DND-41 (cell line): ENCODE measurements around the gene BMP7.

Experiments
- ATAC-seq: fragments of 200-7000 bp; cut with Tn5 transposase; 3 replicates; pipeline ENCODE4 v1.9.1; 2021; ENCODE audit warnings: low read depth; ENCODE audit not compliant: insufficient read depth
- DNase-seq: peaks from one replicate; pipeline ENCODE4 v3.0.0-alpha.2; 2020
- H2AFZ ChIP-seq: 2 replicates; pipeline ENCODE4 v1.6.0; 2012; ENCODE audit warnings: low read depth, low read length
- H3K27ac ChIP-seq: 2 replicates; pipeline ENCODE4 v1.5.1; 2012; ENCODE audit warnings: low read length, inconsistent platforms
- H3K27me3 ChIP-seq: fragments of 200-600 bp; sonication (generic); 2 replicates; pipeline ENCODE4 v1.6.0; 2012; ENCODE audit warnings: low read length, mild to moderate bottlenecking, inconsistent platforms; ENCODE audit not compliant: insufficient read depth, poor library complexity
- H3K36me3 ChIP-seq: 2 replicates; pipeline ENCODE4 v1.5.1; 2012; ENCODE audit warnings: low read length, inconsistent platforms; ENCODE audit not compliant: insufficient read depth
- H3K4me1 ChIP-seq: 2 replicates; pipeline ENCODE4 v1.5.1; 2012; ENCODE audit warnings: mild to moderate bottlenecking, low read length; ENCODE audit not compliant: insufficient read depth
- H3K4me2 ChIP-seq: 2 replicates; pipeline ENCODE4 v1.6.0; 2012; ENCODE audit warnings: mild to moderate bottlenecking, moderate library complexity, low read length, inconsistent platforms; ENCODE audit not compliant: insufficient read depth
- H3K4me3 ChIP-seq, 2 experiments: fragments of 200-600 bp in 1 of 2; shearing (Covaris generic) in 1 of 2; 2 replicates each; pipeline ENCODE4 v1.5.1; 2012 to 2016; ENCODE audit warnings: inconsistent platforms in 2 of 2, low read length in 2 of 2, mild to moderate bottlenecking in 2 of 2, low read depth in 1 of 2, moderate library complexity in 1 of 2
- H3K79me2 ChIP-seq: 2 replicates; pipeline ENCODE4 v1.6.0; 2012; ENCODE audit warnings: low read length, inconsistent platforms; ENCODE audit not compliant: insufficient read depth
- H3K9ac ChIP-seq: 2 replicates; pipeline ENCODE4 v1.6.0; 2012; ENCODE audit warnings: low read depth, mild to moderate bottlenecking, inconsistent platforms, low read length, moderate library complexity
- H3K9me3 ChIP-seq: 2 replicates; pipeline ENCODE4 v1.5.1; 2012; ENCODE audit warnings: low read length, moderate library complexity, mild to moderate bottlenecking, inconsistent platforms; ENCODE audit not compliant: insufficient read depth, severe bottlenecking
- H4K20me1 ChIP-seq: 2 replicates; pipeline ENCODE4 v1.6.0; 2012; ENCODE audit warnings: low read length; ENCODE audit not compliant: insufficient read depth
- CTCF ChIP-seq: IDR thresholded peaks from 2 replicates; pipeline ENCODE4 v1.5.1; 2012; ENCODE audit warnings: borderline replicate concordance, low read length, moderate library complexity, mild to moderate bottlenecking; ENCODE audit not compliant: poor library complexity, severe bottlenecking; ENCODE audit errors: extremely low read depth
- EZH2 ChIP-seq: IDR thresholded peaks from 3 replicates; pipeline ENCODE4 v1.6.1; 2012; ENCODE audit warnings: borderline replicate concordance, low read depth, mild to moderate bottlenecking, moderate library complexity, low read length, inconsistent platforms; ENCODE audit not compliant: severe bottlenecking

The BMP7 gene

DNA sequence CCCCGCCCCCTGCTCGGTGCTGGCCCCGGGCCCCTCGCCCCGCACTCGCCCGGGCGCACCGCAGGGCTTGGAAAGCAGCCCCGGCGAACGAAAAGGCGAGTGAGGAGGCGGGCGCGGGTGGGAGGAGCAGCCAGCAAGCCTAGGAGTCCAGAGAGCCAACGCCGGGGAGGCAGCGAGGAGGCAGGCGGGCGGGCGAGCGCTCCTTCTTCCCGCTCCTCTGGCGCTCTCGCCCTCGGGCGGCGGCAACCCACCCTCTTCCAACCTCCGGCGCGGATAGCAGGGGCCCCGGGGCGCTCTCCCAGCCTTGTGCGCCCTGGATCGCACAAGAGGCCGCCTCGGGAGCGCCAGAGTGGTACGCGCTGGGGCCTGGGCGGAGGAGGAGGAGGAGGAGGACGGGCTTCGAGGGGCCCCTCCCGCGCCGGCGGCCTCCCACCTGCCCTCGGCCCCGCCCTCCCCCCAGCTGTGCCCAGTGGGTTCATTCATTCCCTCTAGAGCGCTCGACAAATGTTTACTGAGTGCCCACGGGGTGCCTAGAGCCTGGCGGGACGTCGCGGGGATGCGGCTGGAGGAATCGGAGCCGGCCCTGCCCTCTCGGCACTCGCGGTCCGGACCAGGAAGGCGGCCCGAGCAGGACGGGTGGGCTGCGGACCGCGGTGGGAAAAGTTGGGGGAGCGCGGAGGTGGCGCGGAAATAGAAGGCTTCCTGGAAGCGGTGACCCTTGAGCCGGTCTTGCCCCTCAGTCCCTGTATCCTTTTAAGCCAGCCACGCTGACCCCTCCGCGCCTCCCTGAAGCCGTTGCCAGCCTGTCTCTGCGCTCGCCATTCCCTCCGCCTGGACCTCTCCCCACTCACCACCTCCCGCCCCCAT is at the start of gene BMP7:
BMP7 (minus strand) TSS at position 351 of the 867 bp plus-strand sequence. CDS start 519 bp downstream, outside the sequence.
- no peak within 1 kb of the TSS for H2AFZ ChIP-seq
- H3K27ac ChIP-seq, result no peak within 1 kb of the TSS
- H3K4me1 ChIP-seq, result no peaks in the 10 kb centered on the region
- no peak for TF ChIP-seq EZH2
- no peak for TF ChIP-seq CTCF
- no peaks in the 10 kb centered on the region for H3K9me3 ChIP-seq
- H3K27me3 ChIP-seq, result peaks cover 20% of the 10 kb centered on the region
- no peak within 1 kb of the TSS for H3K4me2 ChIP-seq
- no peak for DNase-seq
- no peak within 1 kb of the TSS for H3K9ac ChIP-seq
- no peaks in the 10 kb centered on the region for H3K79me2 ChIP-seq
- H3K4me3 ChIP-seq, result no peak within 1 kb of the TSS
- ATAC-seq, result no peak
- H4K20me1 ChIP-seq, result no peaks in the 10 kb centered on the region
- no peaks in the 10 kb centered on the region for H3K36me3 ChIP-seq

DNA sequence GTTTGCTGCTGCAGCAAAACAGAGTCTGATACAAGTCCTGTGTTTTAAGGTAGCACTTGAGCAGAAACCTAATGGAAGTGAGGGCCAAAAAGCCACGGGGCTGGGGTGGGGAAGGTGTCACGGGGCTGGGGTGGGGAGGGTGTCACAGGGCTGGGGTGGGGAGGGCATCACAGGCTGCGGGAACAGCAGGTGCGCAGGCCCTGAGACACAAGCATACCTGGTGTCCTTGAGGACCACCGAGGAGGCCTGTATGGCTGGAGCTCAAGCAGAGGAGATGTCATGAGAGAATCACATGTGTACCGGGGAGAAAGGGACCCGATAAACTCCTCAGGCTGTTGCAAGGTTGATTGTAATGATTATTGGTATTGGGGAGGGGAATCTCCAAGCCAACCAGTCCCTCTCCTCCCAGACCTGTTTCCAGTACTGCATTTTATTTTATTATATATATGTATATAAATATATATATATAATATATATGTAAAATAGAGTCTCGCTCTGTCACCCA is 49.6 kb upstream of the BMP7 start:
- no peaks in the 10 kb centered on the region for H3K4me1 ChIP-seq
- H2AFZ ChIP-seq, result no peak overlapping the region
- no peak overlapping the region for H3K4me3 ChIP-seq
- H3K36me3 ChIP-seq, result no peaks in the 10 kb centered on the region
- DNase-seq (no peak), ATAC-seq (no peak)
- no peaks in the 10 kb centered on the region for H3K79me2 ChIP-seq
- H3K4me2 ChIP-seq, result no peak overlapping the region
- H3K27me3 ChIP-seq, result peaks cover 28% of the 10 kb centered on the region
- H3K9me3 ChIP-seq, result no peaks in the 10 kb centered on the region
- H3K27ac ChIP-seq, result no peak overlapping the region
- TF ChIP-seq EZH2 (no peak), CTCF (no peak)
- 0 out of 2 replicates have a peak, but pooled peaks cover 2% of the 10 kb centered on the region for H4K20me1 ChIP-seq
- H3K9ac ChIP-seq, result no peak overlapping the region

DNA sequence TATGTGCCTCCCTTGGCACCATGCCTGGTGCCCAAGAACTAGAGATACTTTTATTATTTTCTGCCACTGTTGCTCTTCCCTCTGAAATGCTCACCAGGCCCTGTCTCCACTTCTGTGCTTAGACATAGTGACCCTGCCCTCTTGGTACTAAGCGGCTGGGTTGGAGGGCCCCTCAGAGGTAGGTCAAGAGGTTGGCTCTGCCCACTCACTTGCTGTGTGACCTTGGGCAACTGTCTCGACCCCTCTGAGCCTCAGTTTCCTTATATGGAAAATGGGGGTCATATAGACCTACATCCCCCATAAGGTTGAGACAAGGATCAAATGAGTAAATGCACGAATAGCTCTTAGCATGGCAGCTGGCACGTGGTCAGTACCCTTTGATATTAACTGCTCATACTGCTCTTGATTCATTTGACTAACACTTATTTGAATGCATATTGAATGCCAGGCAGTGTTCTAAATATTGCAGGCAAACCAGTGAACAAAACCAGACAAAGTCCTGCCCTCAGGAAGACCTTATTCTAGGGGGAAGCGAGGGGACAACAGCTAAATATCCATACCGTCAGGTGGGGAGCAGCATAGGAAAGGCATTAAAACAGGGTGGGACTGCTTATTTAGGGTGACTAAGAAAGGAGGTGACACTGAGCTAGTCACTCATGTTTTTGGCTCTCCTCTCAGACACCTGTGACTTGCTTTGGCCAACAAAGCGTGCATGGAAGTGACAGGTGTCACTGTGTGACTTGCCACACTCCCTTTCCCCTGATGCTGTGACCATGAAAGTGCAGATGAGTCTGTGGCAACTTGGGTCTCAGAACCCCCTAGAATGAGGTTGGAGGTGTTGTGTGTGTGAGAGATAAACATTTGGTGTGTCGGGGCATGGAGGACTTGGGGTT is 48.9 kb upstream of the BMP7 start:
- ATAC-seq (no peak), DNase-seq (no peak)
- Histone ChIP-seq H3K27ac (no peak overlapping the region), H3K27me3 (peaks cover 34% of the 10 kb centered on the region), H3K9ac (no peak overlapping the region), H2AFZ (no peak overlapping the region), H3K4me2 (no peak overlapping the region), H4K20me1 (0 out of 2 replicates have a peak, but pooled peaks cover 2% of the 10 kb centered on the region), H3K9me3 (no peaks in the 10 kb centered on the region), H3K4me1 (no peaks in the 10 kb centered on the region), H3K4me3 (no peak overlapping the region), H3K79me2 (no peaks in the 10 kb centered on the region), H3K36me3 (no peaks in the 10 kb centered on the region)
- TF ChIP-seq EZH2 (no peak), CTCF (no peak)
